ENCODE measurements around the gene TMEM131L.

TMEM131L gene

DNA sequence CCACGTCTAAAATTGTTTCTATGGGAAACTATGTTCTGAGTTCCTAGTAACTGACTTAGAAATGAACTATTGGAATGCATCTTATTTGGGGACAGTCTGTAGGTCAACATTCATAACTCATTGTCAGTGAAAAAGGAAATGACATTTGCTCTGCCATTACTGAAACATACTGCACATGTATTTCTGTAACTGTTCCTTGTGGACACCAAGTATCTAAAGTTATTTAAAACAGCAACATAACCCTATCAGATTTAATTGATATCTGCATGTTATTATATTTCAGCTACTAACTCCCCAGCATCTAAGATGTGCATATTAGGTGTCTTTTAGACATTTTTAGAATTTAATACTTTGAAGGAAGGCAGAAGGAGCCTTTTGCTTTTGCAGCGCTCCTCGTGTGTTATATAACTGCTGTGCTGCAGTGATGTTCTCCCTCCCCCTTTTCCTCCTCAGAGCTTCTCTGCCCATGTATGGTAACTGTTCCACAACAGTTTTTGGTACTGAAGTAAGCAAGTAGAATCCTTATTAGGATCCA is 37.2 kb upstream of the TMEM131L start:
- no peak overlapping the region for H3K18ac ChIP-seq (ENCODE audit: low read length)
- H3K23ac ChIP-seq (ENCODE audit: low read length): no peak overlapping the region
- H2AK5ac ChIP-seq (ENCODE audit: low read length): no peak overlapping the region
- no peaks in the 10 kb centered on the region for H3K79me1 ChIP-seq (ENCODE audit: low read length)
- no peaks in the 10 kb centered on the region for H3K4me1 ChIP-seq (ENCODE audit: control insufficient read depth, low read depth, low read length)
- no peak overlapping the region for H3K56ac ChIP-seq (ENCODE audit: low read length)
- H3K79me2 ChIP-seq (ENCODE audit: control insufficient read depth, insufficient read depth, low read length): no peaks in the 10 kb centered on the region
- no peak overlapping the region for H2BK5ac ChIP-seq (ENCODE audit: low read length)
- H3K27ac ChIP-seq (ENCODE audit: low read depth, low read length): no peak overlapping the region
- H3K9ac ChIP-seq (ENCODE audit: low read length): no peak overlapping the region
- no peaks in the 10 kb centered on the region for H3K36me3 ChIP-seq (ENCODE audit: control insufficient read depth, insufficient read depth, low read length)
- H4K5ac ChIP-seq (ENCODE audit: low read length): no peak overlapping the region
- no peak overlapping the region for H2BK120ac ChIP-seq (ENCODE audit: low read depth, low read length)
- no peak overlapping the region for H3K4me3 ChIP-seq (ENCODE audit: low read length)
- no peak for DNase-seq
- no peak overlapping the region for H3K4me2 ChIP-seq (ENCODE audit: low read length)
- no peak overlapping the region for H3K4ac ChIP-seq (ENCODE audit: low read depth, low read length)
- no peak overlapping the region for H2BK15ac ChIP-seq (replicated peaks; ENCODE audit: low read depth)
- no peaks in the 10 kb centered on the region for H3K27me3 ChIP-seq (ENCODE audit: insufficient read depth, low read length, poor library complexity)
- no peak overlapping the region for H4K8ac ChIP-seq (ENCODE audit: low read depth, low read length)
- WGBS (ENCODE audit: extremely low coverage, insufficient coverage, low lambda C conversion rate): no CpG with 5 or more reads among the region's 3 CpGs

DNA sequence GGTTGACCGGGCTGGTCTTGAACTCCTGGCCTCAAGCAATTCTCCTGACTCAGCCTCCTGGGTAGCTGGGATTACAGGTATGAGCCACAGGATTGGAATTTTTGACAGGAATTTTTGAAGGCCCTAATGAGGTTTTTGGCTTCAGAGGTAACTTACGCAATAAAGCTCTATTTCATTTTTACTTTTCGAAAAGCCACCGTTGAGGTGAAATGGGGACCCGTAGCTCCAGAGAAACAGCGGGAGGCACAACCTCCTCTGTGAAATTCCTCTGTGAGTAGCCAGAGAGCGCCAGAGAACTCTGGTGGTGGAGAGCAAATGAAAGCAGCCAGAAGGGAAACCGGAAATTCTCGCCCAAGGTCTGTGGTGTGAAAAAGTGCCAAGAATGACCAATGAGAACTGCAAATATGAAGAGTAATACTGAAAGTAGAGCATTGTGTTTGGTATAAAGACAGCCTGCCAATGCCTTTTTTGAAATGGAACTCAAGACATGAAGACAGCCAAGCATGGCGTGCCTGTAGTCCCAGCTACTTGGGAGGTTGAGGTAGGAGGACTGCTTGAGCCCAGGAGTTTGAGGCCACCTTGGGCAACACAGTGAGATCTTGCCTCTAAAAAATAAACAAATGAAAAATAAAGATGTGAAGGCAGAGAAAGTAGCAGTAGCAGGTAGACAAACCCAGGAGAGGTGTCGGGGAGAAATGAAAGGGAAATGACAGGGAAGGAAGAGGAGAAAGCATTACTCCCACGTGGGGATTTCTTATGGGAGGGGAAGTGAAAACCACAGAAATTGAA is 33.0 kb upstream of the TMEM131L start:
- H4K8ac ChIP-seq (ENCODE audit: low read depth, low read length): no peak overlapping the region
- no peak overlapping the region for H3K27ac ChIP-seq (ENCODE audit: low read depth, low read length)
- H2AK5ac ChIP-seq (ENCODE audit: low read length): no peak overlapping the region
- H3K79me2 ChIP-seq (ENCODE audit: control insufficient read depth, insufficient read depth, low read length): no peaks in the 10 kb centered on the region
- no peak overlapping the region for H3K23ac ChIP-seq (ENCODE audit: low read length)
- no peak overlapping the region for H3K18ac ChIP-seq (ENCODE audit: low read length)
- no peaks in the 10 kb centered on the region for H3K36me3 ChIP-seq (ENCODE audit: control insufficient read depth, insufficient read depth, low read length)
- H4K5ac ChIP-seq (ENCODE audit: low read length): no peak overlapping the region
- no peak overlapping the region for H2BK15ac ChIP-seq (replicated peaks; ENCODE audit: low read depth)
- peak; percentile 91 for DNase-seq
- WGBS (ENCODE audit: extremely low coverage, insufficient coverage, low lambda C conversion rate): no CpG with 5 or more reads among the region's 12 CpGs
- no peak overlapping the region for H3K4me3 ChIP-seq (ENCODE audit: low read length)
- no peak overlapping the region for H2BK120ac ChIP-seq (ENCODE audit: low read depth, low read length)
- H3K4me1 ChIP-seq (ENCODE audit: control insufficient read depth, low read depth, low read length): no peaks in the 10 kb centered on the region
- no peak overlapping the region for H3K4me2 ChIP-seq (ENCODE audit: low read length)
- peak overlapping the region; percentile 2 for H3K4ac ChIP-seq (ENCODE audit: low read depth, low read length)
- no peak overlapping the region for H2BK5ac ChIP-seq (ENCODE audit: low read length)
- no peak overlapping the region for H3K56ac ChIP-seq (ENCODE audit: low read length)
- no peak overlapping the region for H3K9ac ChIP-seq (ENCODE audit: low read length)
- no peaks in the 10 kb centered on the region for H3K79me1 ChIP-seq (ENCODE audit: low read length)
- no peaks in the 10 kb centered on the region for H3K27me3 ChIP-seq (ENCODE audit: insufficient read depth, low read length, poor library complexity)

DNA sequence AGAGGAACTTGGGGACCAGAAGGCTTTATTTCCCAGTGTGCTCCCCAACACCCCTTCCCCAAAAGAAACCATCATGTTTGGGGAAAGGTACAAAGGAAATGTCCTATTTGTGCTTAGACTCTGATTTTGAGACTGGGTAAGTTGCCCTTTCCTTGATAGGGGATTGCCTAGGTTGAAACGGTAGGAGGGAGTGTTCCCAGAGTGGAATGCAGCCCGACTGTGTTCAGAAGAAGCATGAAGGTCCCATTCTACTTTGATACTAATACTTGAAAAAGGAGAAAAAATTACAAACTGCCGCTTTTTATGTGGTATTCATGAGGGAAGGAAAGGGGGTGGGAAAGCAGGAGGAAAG is 32.4 kb upstream of the TMEM131L start:
- H2AK5ac ChIP-seq (ENCODE audit: low read length): no peak overlapping the region
- H3K9ac ChIP-seq (ENCODE audit: low read length): no peak overlapping the region
- H3K4me2 ChIP-seq (ENCODE audit: low read length): no peak overlapping the region
- no peaks in the 10 kb centered on the region for H3K36me3 ChIP-seq (ENCODE audit: control insufficient read depth, insufficient read depth, low read length)
- H3K27me3 ChIP-seq (ENCODE audit: insufficient read depth, low read length, poor library complexity): no peaks in the 10 kb centered on the region
- no peak overlapping the region for H3K4ac ChIP-seq (ENCODE audit: low read depth, low read length)
- no peak overlapping the region for H2BK120ac ChIP-seq (ENCODE audit: low read depth, low read length)
- no CpG with 5 or more reads among the region's 3 CpGs for WGBS (ENCODE audit: extremely low coverage, insufficient coverage, low lambda C conversion rate)
- H3K4me3 ChIP-seq (ENCODE audit: low read length): no peak overlapping the region
- no peak overlapping the region for H3K27ac ChIP-seq (ENCODE audit: low read depth, low read length)
- no peak overlapping the region for H4K8ac ChIP-seq (ENCODE audit: low read depth, low read length)
- H3K18ac ChIP-seq (ENCODE audit: low read length): no peak overlapping the region
- H3K23ac ChIP-seq (ENCODE audit: low read length): no peak overlapping the region
- no peak overlapping the region for H4K5ac ChIP-seq (ENCODE audit: low read length)
- no peak overlapping the region for H2BK15ac ChIP-seq (replicated peaks; ENCODE audit: low read depth)
- peak; percentile 9 for DNase-seq
- H3K4me1 ChIP-seq (ENCODE audit: control insufficient read depth, low read depth, low read length): no peaks in the 10 kb centered on the region
- no peaks in the 10 kb centered on the region for H3K79me1 ChIP-seq (ENCODE audit: low read length)
- H2BK5ac ChIP-seq (ENCODE audit: low read length): no peak overlapping the region
- H3K79me2 ChIP-seq (ENCODE audit: control insufficient read depth, insufficient read depth, low read length): no peaks in the 10 kb centered on the region
- H3K56ac ChIP-seq (ENCODE audit: low read length): no peak overlapping the region

DNA sequence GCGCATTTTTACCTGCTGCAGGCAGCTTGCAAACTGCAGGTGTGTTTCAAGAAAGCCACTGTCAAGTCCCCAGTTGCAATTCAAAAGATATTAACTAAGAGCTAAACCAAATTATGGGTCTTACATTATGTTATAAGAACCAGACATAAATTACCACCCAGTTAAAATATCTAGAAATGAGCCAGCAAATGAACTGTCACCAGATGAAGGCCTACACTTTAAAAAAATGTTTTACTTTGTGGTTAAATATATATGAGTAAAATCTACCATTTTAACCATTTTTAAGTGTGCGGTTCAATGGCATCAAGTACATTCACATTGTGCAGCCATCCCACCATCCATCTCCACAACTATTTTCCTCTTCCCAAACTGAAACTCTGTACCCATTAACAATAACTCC is 32.0 kb upstream of the TMEM131L start:
- no peaks in the 10 kb centered on the region for H3K79me1 ChIP-seq (ENCODE audit: low read length)
- H3K18ac ChIP-seq (ENCODE audit: low read length): no peak overlapping the region
- H3K9ac ChIP-seq (ENCODE audit: low read length): no peak overlapping the region
- H3K36me3 ChIP-seq (ENCODE audit: control insufficient read depth, insufficient read depth, low read length): no peaks in the 10 kb centered on the region
- no CpG with 5 or more reads among the region's 2 CpGs for WGBS (ENCODE audit: extremely low coverage, insufficient coverage, low lambda C conversion rate)
- no peaks in the 10 kb centered on the region for H3K79me2 ChIP-seq (ENCODE audit: control insufficient read depth, insufficient read depth, low read length)
- no peak overlapping the region for H2BK5ac ChIP-seq (ENCODE audit: low read length)
- no peak for DNase-seq
- no peak overlapping the region for H2BK120ac ChIP-seq (ENCODE audit: low read depth, low read length)
- no peak overlapping the region for H4K5ac ChIP-seq (ENCODE audit: low read length)
- no peak overlapping the region for H3K4ac ChIP-seq (ENCODE audit: low read depth, low read length)
- no peak overlapping the region for H3K4me3 ChIP-seq (ENCODE audit: low read length)
- no peak overlapping the region for H2AK5ac ChIP-seq (ENCODE audit: low read length)
- no peak overlapping the region for H3K27ac ChIP-seq (ENCODE audit: low read depth, low read length)
- H3K23ac ChIP-seq (ENCODE audit: low read length): no peak overlapping the region
- no peak overlapping the region for H4K8ac ChIP-seq (ENCODE audit: low read depth, low read length)
- no peak overlapping the region for H3K4me2 ChIP-seq (ENCODE audit: low read length)
- H3K27me3 ChIP-seq (ENCODE audit: insufficient read depth, low read length, poor library complexity): no peaks in the 10 kb centered on the region
- no peaks in the 10 kb centered on the region for H3K4me1 ChIP-seq (ENCODE audit: control insufficient read depth, low read depth, low read length)
- H3K56ac ChIP-seq (ENCODE audit: low read length): no peak overlapping the region
- H2BK15ac ChIP-seq (replicated peaks; ENCODE audit: low read depth): no peak overlapping the region

DNA sequence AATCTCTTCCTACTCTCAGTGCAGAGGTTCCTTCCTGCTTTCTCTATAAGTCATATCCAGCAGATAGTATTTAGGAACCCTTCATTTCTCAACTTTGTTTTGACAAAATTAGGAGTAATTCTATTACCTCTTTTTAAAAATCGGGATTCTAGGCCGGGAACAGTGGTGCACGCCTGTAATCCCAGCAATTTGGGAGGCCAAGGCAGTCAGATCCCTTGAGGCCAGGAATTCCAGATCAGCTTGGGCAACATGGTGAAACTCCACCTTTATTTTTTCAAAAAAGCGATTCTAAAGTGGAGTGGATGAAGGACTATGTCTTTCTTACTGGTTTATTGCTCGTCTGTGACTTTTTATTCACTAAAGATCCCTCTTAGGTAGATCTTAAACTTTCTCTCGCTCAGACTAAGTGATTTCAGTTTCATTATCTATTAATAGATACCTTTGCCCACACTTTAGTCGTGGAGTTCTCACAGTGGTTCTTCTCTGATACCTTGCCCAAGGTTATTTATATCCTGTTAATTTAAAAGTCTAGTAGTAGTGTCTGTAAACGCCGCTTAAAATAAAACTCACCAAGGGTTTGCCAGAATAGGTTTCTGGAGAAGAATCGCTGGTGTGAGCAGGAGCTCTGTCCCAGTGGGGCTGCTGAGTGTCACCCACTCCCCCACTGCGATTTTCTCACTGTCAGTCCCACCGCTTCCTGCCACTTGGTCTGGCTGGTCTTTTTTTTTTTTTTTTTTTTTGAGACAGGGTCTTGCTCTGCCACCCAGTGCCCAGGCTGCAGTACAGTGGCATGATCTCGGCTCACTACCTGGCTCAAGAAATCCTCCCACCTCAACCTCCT is 27.0 kb upstream of the TMEM131L start:
- no peak overlapping the region for H3K4me2 ChIP-seq (ENCODE audit: low read length)
- H2BK120ac ChIP-seq (ENCODE audit: low read depth, low read length): no peak overlapping the region
- whole genome bisulfite sequencing (ENCODE audit: extremely low coverage, insufficient coverage, low lambda C conversion rate): no CpG with 5 or more reads among the region's 13 CpGs

More for the DNA sequence above, 27.0 kb upstream of the TMEM131L start:
- Histone ChIP-seq H3K79me2 (ENCODE audit: control insufficient read depth, insufficient read depth, low read length) (no peaks in the 10 kb centered on the region), H3K4me1 (ENCODE audit: control insufficient read depth, low read depth, low read length) (no peaks in the 10 kb centered on the region), H3K79me1 (ENCODE audit: low read length) (no peaks in the 10 kb centered on the region), H3K9ac (ENCODE audit: low read length) (no peak overlapping the region), H3K4me3 (ENCODE audit: low read length) (no peak overlapping the region), H3K27ac (ENCODE audit: low read depth, low read length) (no peak overlapping the region), H2BK5ac (ENCODE audit: low read length) (no peak overlapping the region), H3K23ac (ENCODE audit: low read length) (no peak overlapping the region), H2BK15ac (replicated peaks; ENCODE audit: low read depth) (no peak overlapping the region), H3K56ac (ENCODE audit: low read length) (no peak overlapping the region), H3K18ac (ENCODE audit: low read length) (no peak overlapping the region), H4K5ac (ENCODE audit: low read length) (no peak overlapping the region), H3K36me3 (ENCODE audit: control insufficient read depth, insufficient read depth, low read length) (no peaks in the 10 kb centered on the region), H3K4ac (ENCODE audit: low read depth, low read length) (no peak overlapping the region), H4K8ac (ENCODE audit: low read depth, low read length) (no peak overlapping the region), H2AK5ac (ENCODE audit: low read length) (no peak overlapping the region), H3K27me3 (ENCODE audit: insufficient read depth, low read length, poor library complexity) (no peaks in the 10 kb centered on the region)
- no peak for DNase-seq

Data from mesendoderm (in vitro differentiated cells).